Activated CD4-positive, alpha-beta memory T cell treated with anti-CD3 and anti-CD28 coated beads for 36 hours (primary cell): ENCODE results near the gene RB1. TPM values are rescaled to one million over a fixed set of nuclear protein-coding genes. Genes with fewer than 3 reads are reported as not detected.

ENCODE experiments used
- CTCF ChIA-PET: fragments of 350-600 bp; sonication (Branson Sonifier 250); formaldehyde crosslinking; loops from one replicate; lab custom pipeline; 2021; ENCODE audit warnings: antibody characterized with exemption, inconsistent platforms; lab: Charles Lee
- POLR2A ChIA-PET: fragments of 350-600 bp; sonication (Branson Sonifier 250); formaldehyde crosslinking; loops from one replicate; lab custom pipeline; 2021; ENCODE audit warnings: antibody characterized with exemption; lab: Charles Lee
- DNase-seq: peaks from one replicate; pipeline ENCODE4 v3.0.0-alpha.2; 2020
- H3K27ac Mint-ChIP-seq: one replicate; pipeline ENCODE4 v1.8.0; 2021; ENCODE audit warnings: mixed read lengths
- H3K27me3 Mint-ChIP-seq: one replicate; pipeline ENCODE4 v1.8.0; 2021; ENCODE audit warnings: mixed read lengths
- H3K36me3 Mint-ChIP-seq: one replicate; pipeline ENCODE4 v1.8.0; 2021; ENCODE audit warnings: mixed read lengths
- H3K4me1 Mint-ChIP-seq: one replicate; pipeline ENCODE4 v1.8.0; 2021; ENCODE audit warnings: low read depth, mixed read lengths
- H3K4me3 Mint-ChIP-seq: one replicate; pipeline ENCODE4 v1.8.0; 2021; ENCODE audit warnings: mild to moderate bottlenecking, mixed read lengths
- H3K9me3 Mint-ChIP-seq: one replicate; pipeline ENCODE4 v1.8.0; 2021; ENCODE audit warnings: mixed read lengths
- intact Hi-C: fragments of 100-400 bp; cut with micrococcal nuclease; formaldehyde crosslinking; loops from one replicate; pipeline ENCODE4 v1.15.1; 2023
- total RNA-seq, 2 experiments: library from RNA; stranded (reverse); gene quantifications; one replicate each; pipeline ENCODE4 v1.2.3, GENCODE V29; 2021

RB1 gene
- total RNA-seq, 2 experiments from 2014 or later = 26.5 to 28.8 TPM

- Mint-ChIP-seq H3K27ac (no peak overlapping the region), H3K27me3 (no peaks in the 10 kb centered on the region), H3K4me1 (peaks cover 39% of the 10 kb centered on the region), H3K36me3 (peaks cover 16% of the 10 kb centered on the region), H3K4me3 (no peak overlapping the region), H3K9me3 (no peaks in the 10 kb centered on the region)
- CTCF ChIA-PET = interaction anchor here (1.6 kb wide), 1 partner anchor 140 kb away, joined by 4 read pairs; no protein-coding TSS in a partner anchor
- DNase-seq = no peak
- intact Hi-C loops = loop anchor here (2.0 kb wide), 1 partner anchor 36 kb away; the partner anchor contains the start of gene RB1
- POLR2A ChIA-PET = interaction anchor here (1.1 kb wide), 2 partner anchors 13 to 172 kb away, joined by 3 to 5 read pairs; no protein-coding TSS in a partner anchor
Measured at GRCh38 chr13:48266701-48267639, 36.6 kb upstream of the RB1 start.

DNA sequence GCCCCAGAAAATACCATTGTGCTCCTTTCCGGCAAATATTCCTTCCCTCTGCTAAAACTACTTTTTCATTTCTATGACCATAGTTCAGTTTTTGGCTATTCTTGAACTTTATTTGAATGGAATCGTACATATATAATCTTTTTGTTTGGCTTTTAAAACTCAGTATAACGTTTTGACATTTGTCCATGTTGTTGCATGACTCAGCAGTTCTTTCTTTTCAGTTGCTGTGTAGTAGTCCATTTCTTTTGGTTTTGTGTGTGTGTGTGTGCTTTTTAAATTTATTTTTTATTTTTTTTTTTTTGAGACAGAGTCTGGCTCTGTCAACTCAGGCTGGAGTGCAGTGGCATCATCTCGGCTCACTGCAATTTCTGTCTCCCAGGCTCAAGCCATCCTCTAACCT is 35.5 kb upstream of the RB1 start:
- intact Hi-C loops = no loop called here
- H3K27ac Mint-ChIP-seq = no peak overlapping the region
- H3K4me3 Mint-ChIP-seq = no peak overlapping the region
- ChIA-PET POLR2A (no interaction called here), CTCF (no interaction called here)
- no peaks in the 10 kb centered on the region for H3K9me3 Mint-ChIP-seq
- H3K36me3 Mint-ChIP-seq = peaks cover 7% of the 10 kb centered on the region
- no peak for DNase-seq
- no peaks in the 10 kb centered on the region for H3K27me3 Mint-ChIP-seq
- peaks cover 32% of the 10 kb centered on the region for H3K4me1 Mint-ChIP-seq

GRCh38 chr13:48273346-48273745 is 30.2 kb upstream of the RB1 start:
- no peak for DNase-seq
- Mint-ChIP-seq H3K4me3 (no peak overlapping the region), H3K27ac (no peak overlapping the region), H3K27me3 (no peaks in the 10 kb centered on the region), H3K9me3 (no peaks in the 10 kb centered on the region), H3K36me3 (peaks cover 2% of the 10 kb centered on the region), H3K4me1 (peaks cover 10% of the 10 kb centered on the region)
- intact Hi-C loops = no loop called here
- CTCF ChIA-PET = no interaction called here
- POLR2A ChIA-PET = no interaction called here

- intact Hi-C loops = no loop called here
- Mint-ChIP-seq H3K4me3 (no peak overlapping the region), H3K27me3 (no peaks in the 10 kb centered on the region), H3K9me3 (no peaks in the 10 kb centered on the region), H3K4me1 (peaks cover 10% of the 10 kb centered on the region), H3K27ac (no peak overlapping the region), H3K36me3 (no peaks in the 10 kb centered on the region)
- POLR2A ChIA-PET = no interaction called here
- DNase-seq = no peak
- CTCF ChIA-PET = interaction anchor here (0.7 kb wide), 2 partner anchors 76 to 134 kb away, joined by 3 to 5 read pairs; no protein-coding TSS in a partner anchor
Measured at GRCh38 chr13:48275507-48275906, 28.0 kb upstream of the RB1 start.

- H3K9me3 Mint-ChIP-seq = no peaks in the 10 kb centered on the region
- H3K36me3 Mint-ChIP-seq = no peaks in the 10 kb centered on the region
- no peak overlapping the region for H3K4me3 Mint-ChIP-seq
- CTCF ChIA-PET = no interaction called here
- H3K27me3 Mint-ChIP-seq = no peaks in the 10 kb centered on the region
- no peak for DNase-seq
- POLR2A ChIA-PET = no interaction called here
- no peak overlapping the region for H3K27ac Mint-ChIP-seq
- H3K4me1 Mint-ChIP-seq = peaks cover 9% of the 10 kb centered on the region
- intact Hi-C loops = no loop called here
Measured at GRCh38 chr13:48278806-48279205, 24.7 kb upstream of the RB1 start.

GRCh38 chr13:48281556-48281955 is 22.0 kb upstream of the RB1 start:
- POLR2A ChIA-PET = no interaction called here
- no peak for DNase-seq
- CTCF ChIA-PET = no interaction called here
- Mint-ChIP-seq H3K27me3 (no peaks in the 10 kb centered on the region), H3K9me3 (no peaks in the 10 kb centered on the region), H3K27ac (no peak overlapping the region), H3K36me3 (no peaks in the 10 kb centered on the region), H3K4me3 (no peak overlapping the region), H3K4me1 (no peaks in the 10 kb centered on the region)
- intact Hi-C loops = no loop called here

GRCh38 chr13:48291730-48292129 is 11.8 kb upstream of the RB1 start:
- no peak for DNase-seq
- H3K36me3 Mint-ChIP-seq = no peaks in the 10 kb centered on the region
- CTCF ChIA-PET = interaction anchor here (0.7 kb wide), 1 partner anchor 12 kb away, joined by 3 read pairs; no protein-coding TSS in a partner anchor
- H3K4me1 Mint-ChIP-seq = no peaks in the 10 kb centered on the region
- H3K9me3 Mint-ChIP-seq = no peaks in the 10 kb centered on the region
- intact Hi-C loops = no loop called here
- H3K27me3 Mint-ChIP-seq = peaks cover 3% of the 10 kb centered on the region
- H3K4me3 Mint-ChIP-seq = no peak overlapping the region
- no peak overlapping the region for H3K27ac Mint-ChIP-seq
- POLR2A ChIA-PET = no interaction called here

- CTCF ChIA-PET = no interaction called here
- H3K27ac Mint-ChIP-seq = no peak overlapping the region
- no peak overlapping the region for H3K4me3 Mint-ChIP-seq
- H3K36me3 Mint-ChIP-seq = no peaks in the 10 kb centered on the region
- H3K4me1 Mint-ChIP-seq = no peaks in the 10 kb centered on the region
- peaks cover 3% of the 10 kb centered on the region for H3K27me3 Mint-ChIP-seq
- DNase-seq = no peak
- intact Hi-C loops = no loop called here
- POLR2A ChIA-PET = no interaction called here
- H3K9me3 Mint-ChIP-seq = no peaks in the 10 kb centered on the region
Measured at GRCh38 chr13:48292650-48293049, 10.9 kb upstream of the RB1 start.

GRCh38 chr13:48294653-48295052 is 8.9 kb upstream of the RB1 start:
- CTCF ChIA-PET = no interaction called here
- no peak overlapping the region for H3K27ac Mint-ChIP-seq
- H3K4me1 Mint-ChIP-seq = no peaks in the 10 kb centered on the region

DNA sequence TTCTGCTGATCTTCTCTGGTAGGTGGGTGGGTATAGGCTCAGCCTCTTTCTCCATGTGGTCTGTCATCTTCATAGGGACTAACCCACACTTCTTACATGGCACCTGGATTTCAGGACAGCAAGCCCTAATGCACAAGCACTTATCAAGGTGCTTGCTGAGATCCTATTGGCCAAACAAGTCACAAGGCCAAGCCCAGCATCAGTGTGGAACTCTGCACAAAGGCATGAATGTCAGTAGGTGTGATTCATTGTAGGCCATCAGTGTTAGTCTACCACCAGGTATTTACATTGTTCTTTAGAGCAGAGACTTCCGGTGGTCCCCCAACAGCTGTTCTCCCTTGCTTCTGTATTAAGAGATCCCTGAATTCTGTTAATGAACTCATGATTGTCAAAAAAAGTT is 8.3 kb upstream of the RB1 start:
- no peaks in the 10 kb centered on the region for H3K9me3 Mint-ChIP-seq
- H3K4me3 Mint-ChIP-seq = no peak overlapping the region
- no peaks in the 10 kb centered on the region for H3K27me3 Mint-ChIP-seq
- H3K36me3 Mint-ChIP-seq = no peaks in the 10 kb centered on the region
- ChIA-PET CTCF (no interaction called here), POLR2A (no interaction called here)
- H3K27ac Mint-ChIP-seq = no peak overlapping the region
- DNase-seq = no peak
- intact Hi-C loops = no loop called here
- H3K4me1 Mint-ChIP-seq = no peaks in the 10 kb centered on the region

More at GRCh38 chr13:48294653-48295052, 8.9 kb upstream of the RB1 start:
- Mint-ChIP-seq H3K27me3 (no peaks in the 10 kb centered on the region), H3K36me3 (no peaks in the 10 kb centered on the region), H3K4me3 (no peak overlapping the region), H3K9me3 (no peaks in the 10 kb centered on the region)
- POLR2A ChIA-PET = no interaction called here
- DNase-seq = no peak
- intact Hi-C loops = no loop called here

GRCh38 chr13:48296528-48296927 is 7.0 kb upstream of the RB1 start:
- CTCF ChIA-PET = no interaction called here
- Mint-ChIP-seq H3K9me3 (no peaks in the 10 kb centered on the region), H3K4me3 (no peak overlapping the region), H3K36me3 (peaks cover 2% of the 10 kb centered on the region), H3K27me3 (no peaks in the 10 kb centered on the region), H3K4me1 (no peaks in the 10 kb centered on the region), H3K27ac (no peak overlapping the region)
- DNase-seq = no peak
- intact Hi-C loops = no loop called here
- POLR2A ChIA-PET = no interaction called here

DNA sequence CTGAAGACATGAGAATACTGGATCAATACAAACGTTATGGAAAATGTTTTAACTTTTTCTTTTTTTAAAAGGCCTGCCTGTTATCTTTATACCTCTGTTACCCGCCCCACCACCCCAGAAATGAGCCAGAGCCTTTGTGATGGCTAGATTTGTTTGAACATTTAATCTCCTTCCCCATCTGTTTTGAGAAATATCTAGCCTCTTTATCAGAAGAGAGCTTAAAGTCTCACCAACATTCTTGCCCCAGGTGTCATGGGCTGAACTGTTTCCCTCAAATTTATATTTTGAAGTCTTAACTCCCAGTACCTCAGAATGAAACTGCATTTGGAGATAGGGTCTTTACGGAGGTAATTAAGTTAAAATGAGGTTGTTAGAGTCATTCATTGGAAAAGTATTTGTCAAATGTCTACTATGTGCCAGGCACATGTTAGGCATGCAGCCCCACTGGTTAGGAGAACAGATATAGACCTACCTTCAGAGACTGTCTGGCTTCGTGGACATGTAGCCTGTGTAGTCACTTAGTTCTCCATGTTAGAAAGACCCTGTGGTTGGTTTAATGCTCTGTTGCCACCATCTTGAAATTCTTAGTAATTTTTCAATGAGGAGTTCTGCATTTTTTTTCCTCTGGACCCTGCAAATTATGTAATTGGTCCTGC is 6.3 kb upstream of the RB1 start:
- intact Hi-C loops = no loop called here
- no peaks in the 10 kb centered on the region for H3K27me3 Mint-ChIP-seq
- H3K36me3 Mint-ChIP-seq = peaks cover 2% of the 10 kb centered on the region
- H3K4me1 Mint-ChIP-seq = peaks cover under 1% of the 10 kb centered on the region
- no peak overlapping the region for H3K27ac Mint-ChIP-seq
- no peaks in the 10 kb centered on the region for H3K9me3 Mint-ChIP-seq
- CTCF ChIA-PET = no interaction called here
- DNase-seq = no peak
- no peak overlapping the region for H3K4me3 Mint-ChIP-seq
- POLR2A ChIA-PET = no interaction called here
